Pulmonary artery endothelial cell (primary cell): Measurements from ENCODE around the gene HIVEP2. TPM values are rescaled to one million over a fixed set of nuclear protein-coding genes. Genes with fewer than 3 reads are reported as not detected.

Experiments
- DNase-seq: peaks from one replicate; pipeline ENCODE4 v3.0.0-alpha.2; 2011; ENCODE audit warnings: low read depth, low spot score
- total RNA-seq: library from RNA; depleted of rRNA; stranded (reverse); fragments of >200 nt; gene quantifications from 2 replicates; pipeline ENCODE4 v1.2.3, GENCODE V29; 2014

HIVEP2 gene
- total RNA-seq, 1 donor from 2014 or later = 3.6 TPM

DNA sequence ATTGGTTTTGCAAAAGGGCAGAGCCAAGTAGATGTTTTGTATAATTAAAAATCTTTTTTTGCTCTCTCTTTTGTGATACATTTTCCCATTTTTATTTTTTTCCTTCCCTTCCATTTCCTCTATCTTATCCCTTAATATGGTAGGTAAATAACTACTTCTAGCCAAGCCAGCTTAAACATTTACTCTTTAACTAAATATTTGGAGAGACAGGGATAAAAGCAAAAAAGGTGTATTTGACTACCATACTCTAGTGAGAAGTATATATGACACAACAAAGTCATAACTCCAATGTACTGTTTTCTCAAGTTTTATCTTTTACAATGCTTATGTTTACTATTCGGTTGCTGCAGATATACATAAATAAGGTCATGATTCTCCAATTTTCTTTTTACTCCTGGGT, 154.7 kb downstream of the HIVEP2 start:
- DNase-seq = no peak

DNA sequence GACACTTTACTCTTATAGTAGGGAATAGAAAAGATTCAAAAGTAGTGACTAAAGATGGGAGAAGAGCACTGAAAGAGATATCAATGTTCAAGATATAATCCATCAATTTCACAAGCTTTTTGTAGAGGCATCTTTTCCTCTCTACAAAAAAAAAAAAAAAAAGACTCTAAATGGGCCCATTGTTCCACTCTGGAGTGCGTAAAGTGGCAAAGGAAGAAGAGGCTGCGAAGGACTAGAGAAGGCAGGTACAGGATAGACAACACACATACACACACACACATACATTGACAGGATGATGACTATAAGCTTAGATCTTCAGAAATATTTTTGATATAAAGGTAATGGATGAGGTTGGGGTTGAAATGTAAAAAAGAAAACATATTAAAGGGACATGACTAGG, 157.6 kb downstream of the HIVEP2 start:
- DNase-seq = no peak

DNA sequence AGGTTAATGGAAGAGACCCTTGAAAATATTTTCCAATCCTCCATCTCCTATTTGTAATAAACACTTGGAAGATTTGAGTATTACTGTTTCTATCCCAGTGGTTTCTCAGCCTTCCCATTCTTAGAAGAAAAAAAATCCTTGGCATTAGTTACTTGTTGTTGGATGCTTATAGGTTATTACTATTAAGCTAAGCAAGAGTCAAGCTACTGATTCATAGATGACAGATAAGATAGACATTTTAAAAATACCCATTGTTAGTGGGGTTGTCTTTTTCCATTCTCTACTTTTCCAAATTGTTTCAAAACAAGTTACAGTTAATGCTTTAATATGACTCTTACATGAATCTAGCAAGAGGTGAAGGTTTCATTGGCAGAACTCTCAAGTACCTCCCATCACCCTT, 158.5 kb downstream of the HIVEP2 start:
- DNase-seq = no peak

DNA sequence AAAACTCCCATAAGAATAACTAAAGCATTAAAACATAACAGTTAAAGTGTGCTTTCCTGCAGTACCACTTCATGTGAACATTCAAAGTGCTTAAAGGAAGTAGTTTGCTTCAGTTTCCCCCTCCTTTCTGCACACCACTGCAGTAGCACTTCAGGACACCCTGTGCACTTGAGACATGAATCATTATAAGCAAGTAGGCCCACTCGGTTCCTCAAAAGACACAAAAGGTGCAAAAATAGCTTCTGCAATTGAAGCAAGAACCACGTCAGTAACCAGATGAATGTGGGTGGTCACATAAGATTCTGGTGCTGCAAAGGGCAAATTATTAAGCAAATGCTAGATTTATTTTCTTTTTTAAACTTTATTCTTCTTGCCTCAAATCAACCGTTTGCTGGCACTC, 160.6 kb downstream of the HIVEP2 start:
- DNase-seq = no peak

DNA sequence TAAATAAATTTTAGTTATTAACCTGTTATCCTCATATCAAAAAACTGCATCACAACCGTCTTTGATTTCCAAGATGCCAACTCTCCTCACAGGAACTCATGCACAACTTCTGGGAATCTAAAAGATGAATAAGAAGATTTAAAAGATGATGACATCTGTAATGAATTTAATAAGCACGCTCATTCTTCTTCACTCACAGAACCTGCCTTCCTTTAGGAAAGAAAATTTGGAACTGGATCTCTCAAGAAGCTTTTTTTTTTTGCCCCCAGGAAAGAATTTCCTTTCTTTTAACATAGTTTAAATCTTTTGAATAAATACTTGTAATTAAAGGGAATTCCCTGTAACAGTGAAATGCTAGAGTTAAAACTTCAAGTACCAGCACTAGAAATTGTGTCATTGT, 161.5 kb downstream of the HIVEP2 start:
- no peak for DNase-seq

DNA sequence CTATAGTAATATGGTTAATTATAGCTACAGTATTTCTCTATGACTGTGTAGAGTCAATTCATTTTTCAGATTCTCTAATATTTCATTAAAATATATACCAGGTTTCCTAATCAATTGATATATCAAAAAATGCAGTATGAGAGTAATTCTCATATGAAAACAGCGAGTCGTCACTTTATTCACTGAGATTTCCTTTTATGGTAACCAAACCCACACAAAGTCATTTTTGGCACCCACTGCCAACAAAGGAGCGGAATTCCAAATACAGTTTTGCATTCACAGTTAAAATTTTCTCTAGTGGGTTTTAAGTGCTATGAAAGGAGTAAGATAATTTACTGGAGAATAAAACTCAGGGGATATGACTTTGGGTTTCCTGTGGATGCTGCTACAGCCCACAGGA, 163.8 kb downstream of the HIVEP2 start:
- no peak for DNase-seq

DNA sequence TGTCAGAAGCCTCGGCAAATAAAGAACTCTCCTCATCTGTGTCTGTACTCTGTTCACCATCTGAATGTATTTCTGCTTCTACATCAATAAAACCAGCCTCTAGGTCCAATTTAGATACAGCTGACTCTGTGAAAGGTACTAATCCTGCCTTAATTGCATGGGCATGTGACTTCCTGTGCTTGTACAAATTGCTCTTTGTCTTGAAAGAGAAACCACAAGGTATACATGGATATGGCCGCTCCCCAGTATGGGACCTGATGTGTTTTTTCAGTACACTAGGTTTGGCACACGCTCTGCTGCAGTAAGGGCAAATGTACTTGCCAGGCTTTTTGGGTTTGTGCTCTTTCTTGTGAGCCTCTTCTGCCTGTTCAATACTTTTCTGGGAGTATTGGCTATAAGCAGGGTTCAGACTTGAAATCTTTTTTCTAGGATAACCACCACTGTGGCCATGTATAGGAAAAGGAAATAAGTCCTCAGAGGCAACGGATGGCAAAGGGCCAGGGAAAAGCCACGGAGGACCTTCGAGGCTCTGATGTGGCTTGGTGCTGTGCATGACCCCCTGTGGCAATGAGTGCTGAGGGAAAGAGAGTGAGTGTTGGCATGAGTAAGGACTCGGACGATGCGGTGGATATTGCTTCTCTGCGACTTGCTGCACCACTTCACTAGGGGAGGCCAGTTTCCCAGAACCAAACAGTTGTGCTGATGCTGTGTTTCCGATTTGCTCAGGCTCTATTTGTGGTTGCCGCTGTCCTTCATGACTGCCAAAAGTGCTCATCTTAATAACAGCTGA, 170.9 kb downstream of the HIVEP2 start:
- DNase-seq = no peak

DNA sequence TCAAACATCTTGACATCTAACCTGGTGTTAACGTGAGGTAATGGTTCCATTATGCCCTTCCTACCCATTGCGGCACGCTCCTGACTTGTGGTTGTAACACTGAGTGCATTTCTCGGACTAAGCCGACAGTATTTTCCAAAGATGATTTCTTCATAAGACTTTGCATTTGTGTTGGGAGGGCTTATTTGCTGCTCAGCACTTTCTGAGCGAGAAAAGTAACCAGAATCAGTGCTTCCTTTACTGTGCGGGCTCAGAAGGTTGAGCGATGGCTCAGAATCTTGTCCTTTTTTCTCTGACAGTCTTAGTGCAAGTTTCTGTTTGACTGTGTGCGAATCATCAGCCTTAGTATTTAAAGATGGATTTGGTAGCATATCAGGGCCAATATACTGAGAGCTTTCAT, 171.7 kb downstream of the HIVEP2 start:
- no peak for DNase-seq

DNA sequence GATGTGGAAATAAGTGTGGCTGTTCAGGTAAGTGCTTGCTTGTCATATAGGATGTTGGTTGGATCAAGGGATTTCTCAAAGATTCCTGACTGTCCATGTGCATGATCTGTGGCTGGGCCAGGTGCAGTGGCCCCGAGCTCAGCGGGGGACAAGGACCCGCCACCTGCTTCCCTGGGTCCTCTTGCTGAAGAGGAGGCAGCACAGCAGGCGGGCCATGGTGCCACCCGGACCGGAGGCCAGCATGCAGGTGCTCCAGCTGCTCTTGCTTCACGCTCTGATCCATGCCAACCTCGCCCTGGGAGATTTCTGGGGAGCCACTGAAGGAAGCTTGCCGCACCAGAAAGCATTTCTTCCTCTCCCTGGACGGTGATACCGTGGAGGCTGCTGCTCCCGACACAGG, 173.8 kb downstream of the HIVEP2 start:
- no peak for DNase-seq

DNA sequence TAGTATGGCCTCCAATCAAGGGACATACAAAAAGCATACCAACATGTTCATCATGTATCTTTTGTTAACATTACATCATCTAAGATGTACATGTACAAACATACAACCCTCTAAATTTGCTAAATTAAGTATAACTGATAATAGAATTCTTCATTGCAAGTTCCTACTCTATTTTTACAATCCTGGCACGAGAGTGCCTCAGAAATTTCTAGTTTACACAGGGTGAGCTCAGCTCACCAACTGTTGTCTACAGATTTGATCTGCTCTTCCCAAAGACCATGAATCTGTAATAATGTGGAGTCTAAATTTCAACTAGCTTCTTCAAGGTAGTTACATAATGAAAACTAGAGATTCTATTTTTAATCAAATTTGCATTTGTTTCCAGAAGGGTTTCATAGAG, 179.7 kb downstream of the HIVEP2 start:
- DNase-seq = no peak

DNA sequence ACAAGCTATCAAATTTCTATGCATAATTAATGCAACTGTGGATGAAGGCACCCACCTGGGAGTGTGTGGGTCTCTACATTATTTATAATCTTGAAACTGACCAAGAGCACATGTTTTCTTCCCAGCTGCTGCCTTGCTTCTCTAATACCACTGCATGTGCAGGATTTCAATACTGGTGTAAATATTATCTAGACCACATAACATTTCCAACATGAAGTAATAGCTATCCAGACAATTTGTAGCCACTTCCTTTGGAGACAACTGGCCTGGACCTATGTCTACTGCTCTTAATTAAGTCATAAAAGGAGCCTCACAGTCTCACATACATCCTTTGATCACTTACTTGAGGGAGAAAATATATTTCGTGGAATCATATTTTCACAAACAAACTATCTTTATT, 180.7 kb downstream of the HIVEP2 start:
- DNase-seq = no peak

DNA sequence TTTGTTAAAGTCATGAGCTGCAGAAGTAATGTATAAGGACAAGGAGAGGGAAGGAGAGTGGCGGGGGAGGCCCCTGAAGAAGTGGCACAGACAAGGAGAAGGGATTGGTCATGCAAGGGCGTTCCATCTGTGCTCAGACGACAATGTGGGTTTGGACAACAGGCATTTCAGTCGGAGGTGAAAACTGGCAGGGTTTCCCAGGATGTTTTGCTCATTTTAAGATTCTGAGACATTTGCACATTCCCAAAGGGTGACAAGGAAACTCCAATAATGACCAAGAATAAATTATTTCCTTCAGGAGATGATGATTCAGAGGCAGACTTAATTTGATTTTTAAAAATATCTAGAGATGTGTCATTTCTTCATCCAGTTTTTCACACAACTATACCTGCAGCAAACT, 181.8 kb downstream of the HIVEP2 start:
- DNase-seq = peak; percentile 13

DNA sequence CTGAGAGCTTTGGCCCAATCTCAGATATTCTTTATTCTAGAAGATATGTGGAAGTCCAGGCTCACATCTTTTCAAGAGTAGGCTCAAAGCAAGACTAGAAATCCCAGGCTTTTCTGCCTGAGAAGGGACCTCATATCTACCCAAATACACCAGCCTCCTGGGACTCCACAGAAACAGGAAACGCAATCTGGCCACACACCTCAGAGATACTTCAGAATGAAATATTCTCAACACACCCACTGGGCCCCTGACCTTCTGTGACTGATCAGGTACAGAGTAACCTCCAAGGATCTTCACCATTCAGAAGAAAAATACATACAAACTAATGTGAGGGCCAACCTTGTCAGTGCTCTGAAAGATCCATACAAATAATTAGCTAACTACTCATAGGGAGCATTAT, 183.2 kb downstream of the HIVEP2 start:
- DNase-seq = no peak

DNA sequence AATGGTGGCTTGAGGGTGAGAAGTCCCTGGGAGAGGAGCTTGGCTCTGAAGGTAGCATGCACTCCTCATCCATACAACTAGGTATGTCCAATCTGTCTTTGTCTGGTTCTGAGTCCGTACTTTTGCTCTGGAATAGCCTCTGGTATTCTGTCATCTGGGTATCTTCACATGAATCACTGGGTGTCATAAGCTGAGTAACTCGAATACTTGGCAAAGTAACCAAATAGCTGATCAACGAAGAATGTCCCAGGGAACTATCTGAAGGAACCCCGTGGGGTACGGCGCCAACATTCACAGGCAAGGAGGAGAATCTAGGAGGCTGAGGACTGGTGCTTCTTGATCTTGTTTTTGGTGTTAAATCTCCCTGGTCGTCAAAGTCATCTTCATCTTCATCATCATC, 184.8 kb downstream of the HIVEP2 start:
- no peak for DNase-seq

DNA sequence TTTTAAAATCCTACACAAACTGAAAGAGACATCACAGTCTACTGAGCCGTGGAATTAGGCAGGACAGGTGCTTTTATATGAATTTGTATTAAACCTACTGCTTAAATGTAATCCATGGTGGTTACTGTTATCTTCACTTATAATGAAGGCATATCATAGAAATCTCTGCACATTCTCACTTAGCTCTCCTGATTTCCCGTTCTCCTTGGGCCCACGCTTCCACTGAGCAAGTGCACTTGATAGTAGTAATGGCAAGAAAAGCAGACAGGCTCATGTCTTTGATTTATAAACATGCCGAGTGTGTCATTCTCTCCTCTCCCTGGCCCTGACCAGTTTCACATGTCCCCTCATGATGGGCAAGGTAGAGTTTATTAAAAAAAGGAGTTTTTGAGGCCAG, 186.3 kb downstream of the HIVEP2 start:
- DNase-seq = no peak

DNA sequence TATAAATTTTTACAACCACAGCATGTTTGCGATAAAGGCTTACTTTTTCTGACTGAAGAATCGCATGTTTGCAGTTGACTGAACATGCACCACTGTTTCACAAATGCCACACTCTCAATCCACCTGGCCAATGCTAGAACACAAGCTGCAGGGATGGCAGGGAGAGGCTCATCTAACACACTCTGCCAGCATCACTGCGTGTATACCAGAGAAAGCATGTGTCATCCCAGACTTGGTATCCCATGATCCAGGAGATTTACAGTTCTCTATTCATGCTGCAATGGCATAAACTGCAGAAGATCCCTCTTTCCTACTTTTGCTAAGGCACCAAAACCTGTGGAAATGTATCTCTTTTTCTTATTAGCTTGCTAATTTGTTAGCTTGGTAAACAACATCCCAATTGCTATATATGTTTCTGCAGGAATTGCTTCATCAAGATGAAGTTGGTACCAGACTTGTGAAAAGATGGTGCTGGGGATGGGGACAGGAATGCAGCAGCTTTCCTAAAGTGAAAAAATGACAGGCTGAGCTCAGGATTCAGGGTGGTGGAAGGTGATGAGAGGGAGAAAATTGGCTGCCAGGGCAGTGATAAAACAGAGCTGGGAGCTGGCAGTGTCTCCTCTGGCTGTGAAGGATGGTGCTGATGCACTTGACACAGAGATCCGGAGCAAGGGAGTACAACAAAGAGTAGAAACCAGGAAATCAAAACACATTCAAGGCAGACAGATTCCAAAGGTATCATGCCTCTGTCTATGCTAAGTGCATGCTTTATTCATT, 186.9 kb downstream of the HIVEP2 start:
- DNase-seq = no peak

DNA sequence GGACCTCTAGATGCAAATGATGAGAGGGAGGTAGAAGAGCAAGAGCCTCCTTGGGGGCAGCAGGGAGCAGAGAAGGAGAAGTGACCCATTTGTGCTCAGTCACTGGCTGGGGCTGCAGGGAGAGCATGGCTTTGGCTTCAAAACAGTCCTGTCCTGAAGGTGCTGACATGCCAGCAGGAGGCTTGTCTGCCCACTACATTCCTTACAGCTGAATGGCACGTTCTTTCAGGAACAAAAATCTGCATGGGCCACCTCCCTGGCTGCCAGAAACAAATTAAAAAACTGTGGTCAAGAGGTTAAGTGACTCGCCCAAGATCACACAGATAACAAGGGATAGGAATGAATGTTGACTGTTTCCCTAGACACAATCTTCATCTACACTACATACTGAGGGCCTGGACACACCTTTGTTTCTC, 188.8 kb downstream of the HIVEP2 start:
- no peak for DNase-seq

DNA sequence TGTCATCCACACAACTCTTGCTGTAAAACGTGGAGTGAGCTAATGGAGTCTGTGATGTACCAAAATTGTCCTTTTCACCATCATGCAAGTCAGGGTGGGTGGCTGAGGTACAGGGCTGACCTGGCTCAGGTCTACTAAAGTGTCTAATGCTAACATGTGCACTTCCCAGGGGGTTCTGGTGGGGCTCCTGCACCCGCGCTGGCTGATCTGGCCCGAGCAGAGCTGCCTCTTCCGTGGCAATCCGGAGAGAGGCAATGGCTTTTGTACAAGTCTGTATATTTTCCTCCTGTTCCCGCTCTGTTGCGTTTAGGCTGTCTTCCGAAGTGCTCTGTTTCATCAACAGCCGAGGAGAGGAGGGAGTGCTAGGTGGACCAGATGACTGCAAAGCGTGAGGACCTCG, 191.8 kb downstream of the HIVEP2 start:
- DNase-seq = no peak

DNA sequence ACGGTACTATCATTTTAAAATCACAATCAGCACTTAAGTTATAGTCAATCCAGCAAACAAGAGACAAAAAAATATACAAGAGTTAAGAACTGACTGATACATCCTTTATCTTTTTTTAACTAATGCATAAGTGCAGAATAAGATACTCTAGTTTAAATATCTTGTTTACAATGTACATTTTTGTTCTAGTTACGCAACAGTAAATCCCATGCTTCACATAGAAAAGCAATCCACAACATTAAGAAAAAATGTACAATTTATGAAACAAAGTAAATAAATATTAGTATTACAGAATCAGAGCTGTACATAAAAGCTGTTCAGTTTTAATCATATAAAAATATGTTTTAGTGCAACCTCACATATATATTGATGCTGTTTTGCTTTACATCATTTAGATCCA, 192.6 kb downstream of the HIVEP2 start:
- no peak for DNase-seq

DNA sequence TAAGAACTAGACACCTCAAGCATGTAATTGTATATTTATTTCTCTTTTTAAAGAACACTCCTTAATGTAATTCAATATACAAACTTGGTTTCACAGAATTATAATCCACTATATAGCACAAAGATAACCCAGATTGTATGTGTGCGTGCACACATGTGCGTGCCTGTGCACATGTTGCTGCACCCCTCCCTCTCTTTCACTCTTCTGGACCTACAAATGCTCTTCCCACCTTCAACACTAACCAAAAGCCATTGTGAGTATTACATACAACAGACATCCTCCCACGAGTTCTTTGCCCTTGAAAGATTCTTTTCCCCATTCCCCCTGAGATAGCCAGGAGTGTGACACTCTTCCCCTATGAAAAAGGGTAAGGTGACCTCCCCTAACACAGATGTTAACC, 193.5 kb downstream of the HIVEP2 start:
- no peak for DNase-seq

DNA sequence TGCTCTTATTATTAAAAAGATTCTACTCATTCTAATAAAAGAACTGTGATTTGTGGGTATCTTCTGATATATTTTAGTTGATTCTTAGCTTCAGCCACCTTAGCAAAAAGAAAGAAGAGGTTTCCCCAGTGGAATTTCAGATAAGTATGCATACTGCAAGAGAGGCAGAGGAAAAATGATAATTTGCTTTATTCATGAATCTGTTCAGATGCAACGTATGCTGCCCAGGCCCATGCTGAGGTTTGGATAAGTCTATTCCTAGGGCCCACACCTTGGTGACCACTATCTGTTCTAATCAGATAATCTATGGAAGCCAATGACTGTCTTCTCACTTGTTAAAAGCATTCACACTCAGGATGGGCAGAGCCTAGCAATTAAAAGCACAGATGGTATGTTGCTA, 194.0 kb downstream of the HIVEP2 start:
- no peak for DNase-seq

DNA sequence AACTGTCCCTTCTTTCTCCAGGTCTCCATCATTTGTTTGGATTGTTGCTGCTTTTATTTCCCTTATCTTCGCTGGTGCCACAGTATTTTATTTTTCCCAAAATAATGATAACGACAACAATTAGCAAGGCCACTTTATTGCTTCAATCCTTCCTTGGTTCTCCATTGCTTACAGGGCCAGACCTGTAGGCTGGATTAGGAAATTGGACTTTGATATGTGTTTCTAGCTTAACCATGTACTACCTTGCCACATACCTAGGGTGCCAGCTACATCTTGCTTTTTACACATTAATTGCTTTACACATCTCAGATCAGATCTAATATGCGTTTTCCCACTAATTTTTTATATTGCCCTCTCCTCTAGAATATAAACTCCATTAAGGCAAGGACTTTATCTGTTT, 195.4 kb downstream of the HIVEP2 start:
- no peak for DNase-seq

DNA sequence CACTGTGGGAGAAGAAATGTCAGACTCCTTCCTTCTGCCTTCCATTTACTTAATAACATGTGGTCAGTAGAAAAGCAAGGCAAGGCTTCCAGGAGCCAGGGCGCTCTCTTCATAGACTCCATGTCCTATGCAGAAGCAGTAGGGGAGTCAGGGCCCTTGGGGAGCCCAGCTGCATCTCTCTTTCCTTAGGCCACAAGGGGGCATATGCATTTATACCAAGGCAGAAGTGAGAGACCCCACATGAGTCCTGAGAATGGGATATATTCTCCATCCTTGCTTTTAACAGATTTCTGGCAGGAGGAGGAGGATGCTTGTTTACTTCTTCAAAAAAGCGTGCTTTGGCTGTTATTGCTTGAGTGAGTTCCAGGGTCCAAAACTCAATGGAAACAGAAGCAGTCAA, 198.5 kb downstream of the HIVEP2 start:
- no peak for DNase-seq
